CD4-positive, alpha-beta T cell treated with Interleukin-15 for 1 hour (primary cell): ENCODE data around the gene CCL11.

Experiments
- DNase-seq: peaks from one replicate; pipeline ENCODE4 v3.0.0-alpha.2; 2020

CCL11 gene

GRCh38 chr17:34285286-34285792 lies at the start of gene CCL11:
CCL11 (plus strand) TSS chr17:34285742; CDS start chr17:34285809, 67 bp downstream.
- DNase-seq = no peak

GRCh38 chr17:34236281-34236892 lies 49.2 kb upstream of the CCL11 start:
- no peak for DNase-seq

- DNase-seq = no peak
Observed at GRCh38 chr17:34237458-34237857, 48.1 kb upstream of the CCL11 start.

- no peak for DNase-seq
Observed at GRCh38 chr17:34241062-34241461, 44.5 kb upstream of the CCL11 start.

GRCh38 chr17:34242587-34243363 lies 42.8 kb upstream of the CCL11 start:
- DNase-seq = peak; percentile 32

GRCh38 chr17:34243364-34244320 lies 41.9 kb upstream of the CCL11 start:
- no peak for DNase-seq

- no peak for DNase-seq
Observed at GRCh38 chr17:34245351-34245905, 40.1 kb upstream of the CCL11 start.

- peak; percentile 42 for DNase-seq
Observed at GRCh38 chr17:34246446-34246845, 39.1 kb upstream of the CCL11 start.

- no peak for DNase-seq
Observed at GRCh38 chr17:34246881-34247280, 38.7 kb upstream of the CCL11 start.

GRCh38 chr17:34248511-34249024 lies 37.0 kb upstream of the CCL11 start:
- peak; percentile 24 for DNase-seq

- no peak for DNase-seq
Observed at GRCh38 chr17:34249061-34249460, 36.5 kb upstream of the CCL11 start.

- no peak for DNase-seq
Observed at GRCh38 chr17:34249478-34249877, 36.1 kb upstream of the CCL11 start.

- DNase-seq = no peak
Observed at GRCh38 chr17:34251186-34251585, 34.4 kb upstream of the CCL11 start.

GRCh38 chr17:34252095-34252443 lies 33.5 kb upstream of the CCL11 start:
- DNase-seq = peak; percentile 39

GRCh38 chr17:34252444-34253138 lies 33.0 kb upstream of the CCL11 start:
- DNase-seq = no peak

- no peak for DNase-seq
Observed at GRCh38 chr17:34253139-34253525, 32.4 kb upstream of the CCL11 start.

- no peak for DNase-seq
Observed at GRCh38 chr17:34254146-34254545, 31.4 kb upstream of the CCL11 start.

- no peak for DNase-seq
Observed at GRCh38 chr17:34254651-34255380, 30.7 kb upstream of the CCL11 start, which contains the start of gene CCL2. CCL2 (plus strand) TSS chr17:34255285; CDS start chr17:34255350, 65 bp downstream.

- DNase-seq = no peak
Observed at GRCh38 chr17:34255381-34255732, 30.2 kb upstream of the CCL11 start.

- DNase-seq = no peak
Observed at GRCh38 chr17:34255841-34256240, 29.7 kb upstream of the CCL11 start.

GRCh38 chr17:34257299-34257985 lies 28.1 kb upstream of the CCL11 start:
- DNase-seq = no peak
